Mononuclear cell (primary cell): ENCODE data around the gene ARMCX5. TPM values are rescaled to one million over a fixed set of nuclear protein-coding genes. Genes with fewer than 3 reads are reported as not detected.

ENCODE experiments used
- H3K27me3 ChIP-seq: 2 replicates; pipeline ENCODE4 v1.6.0; 2011; ENCODE audit warnings: low read length, control low read depth; ENCODE audit not compliant: insufficient read depth
- H3K4me1 ChIP-seq: 2 replicates; pipeline ENCODE4 v1.5.1; 2011; ENCODE audit warnings: mild to moderate bottlenecking, low read length, control low read depth; ENCODE audit not compliant: insufficient read depth
- H3K4me3 ChIP-seq: 2 replicates; pipeline ENCODE4 v1.5.1; 2011; ENCODE audit warnings: mild to moderate bottlenecking, low read length, moderate library complexity
- H3K9me3 ChIP-seq: 2 replicates; pipeline ENCODE4 v1.5.1; 2011; ENCODE audit warnings: low read depth, mild to moderate bottlenecking, control low read depth, low read length
- total RNA-seq: library from RNA; depleted of rRNA; stranded (reverse); fragments of >200 nt; gene quantifications from one replicate; pipeline ENCODE4 v1.2.3, GENCODE V29; 2012

ARMCX5 gene
- total RNA-seq, 1 donor = 16.4 TPM

- Histone ChIP-seq H3K9me3 (no peaks in the 10 kb centered on the region), H3K4me1 (no peaks in the 10 kb centered on the region), H3K27me3 (no peaks in the 10 kb centered on the region), H3K4me3 (peak overlapping the region; percentile 45)
These were observed 52.8 kb downstream of the ARMCX5 start for GRCh38 chrX:102652031-102652688.

Other genes starting within 250 kb of the ARMCX5 start
- not detected for gene NXF2B, start 159.5 kb upstream of the ARMCX5 start, total RNA-seq
- gene TCP11X2, start 127.7 kb upstream of the ARMCX5 start, total RNA-seq = not detected
- 0.63 TPM for gene TMSB15A, start 82.8 kb upstream of the ARMCX5 start, total RNA-seq
- 23.3 TPM for gene GPRASP1, start 52.0 kb downstream of the ARMCX5 start, total RNA-seq
- gene GPRASP2, start 112.9 kb downstream of the ARMCX5 start, total RNA-seq = 1.8 TPM
- gene GPRASP3, start 121.2 kb downstream of the ARMCX5 start, total RNA-seq = 0.73 TPM